ENCODE results near the gene PTPRG.

Gene PTPRG

DNA sequence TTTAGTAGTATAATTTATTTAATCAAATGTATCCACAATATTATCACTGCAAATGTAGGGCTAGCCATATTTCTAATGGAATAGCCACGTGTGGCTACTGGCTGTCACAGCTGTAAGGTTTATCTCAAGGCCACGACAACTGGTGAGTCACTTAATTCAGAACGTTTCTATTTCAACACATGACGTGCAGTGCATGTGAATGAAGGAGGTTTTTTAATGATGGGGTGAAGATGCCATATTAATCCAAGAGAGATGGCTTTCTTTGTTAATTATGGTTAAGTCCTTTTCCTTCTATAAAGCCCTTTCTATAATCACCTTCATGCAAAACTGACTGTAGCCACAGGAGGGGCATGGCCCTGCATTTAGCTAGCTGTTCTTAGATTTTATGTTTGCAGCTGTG is 600.0 kb downstream of the PTPRG start:
- Histone ChIP-seq H4K20me1 (ENCODE audit: insufficient read depth) (no peaks in the 10 kb centered on the region), H3K4me2 (no peak overlapping the region), H3K4me3 (IDR thresholded peaks at IDR 0.05; ENCODE audit: insufficient read depth, low read depth, low read length) (no peak overlapping the region), H2AFZ (ENCODE audit: low read depth) (no peak overlapping the region), H3K4me1 (ENCODE audit: low read depth, poor library complexity, severe bottlenecking) (no peaks in the 10 kb centered on the region), H3K79me2 (ENCODE audit: insufficient read depth, low read depth) (no peaks in the 10 kb centered on the region), H3K9ac (no peak overlapping the region), H3K27me3 (ENCODE audit: insufficient read depth, low read depth) (no peaks in the 10 kb centered on the region), H3K36me3 (ENCODE audit: insufficient read depth) (no peaks in the 10 kb centered on the region), H3K27ac (no peak overlapping the region)
- TF ChIP-seq, protein P1, sequence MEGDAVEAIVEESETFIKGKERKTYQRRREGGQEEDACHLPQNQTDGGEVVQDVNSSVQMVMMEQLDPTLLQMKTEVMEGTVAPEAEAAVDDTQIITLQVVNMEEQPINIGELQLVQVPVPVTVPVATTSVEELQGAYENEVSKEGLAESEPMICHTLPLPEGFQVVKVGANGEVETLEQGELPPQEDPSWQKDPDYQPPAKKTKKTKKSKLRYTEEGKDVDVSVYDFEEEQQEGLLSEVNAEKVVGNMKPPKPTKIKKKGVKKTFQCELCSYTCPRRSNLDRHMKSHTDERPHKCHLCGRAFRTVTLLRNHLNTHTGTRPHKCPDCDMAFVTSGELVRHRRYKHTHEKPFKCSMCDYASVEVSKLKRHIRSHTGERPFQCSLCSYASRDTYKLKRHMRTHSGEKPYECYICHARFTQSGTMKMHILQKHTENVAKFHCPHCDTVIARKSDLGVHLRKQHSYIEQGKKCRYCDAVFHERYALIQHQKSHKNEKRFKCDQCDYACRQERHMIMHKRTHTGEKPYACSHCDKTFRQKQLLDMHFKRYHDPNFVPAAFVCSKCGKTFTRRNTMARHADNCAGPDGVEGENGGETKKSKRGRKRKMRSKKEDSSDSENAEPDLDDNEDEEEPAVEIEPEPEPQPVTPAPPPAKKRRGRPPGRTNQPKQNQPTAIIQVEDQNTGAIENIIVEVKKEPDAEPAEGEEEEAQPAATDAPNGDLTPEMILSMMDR (conservative IDR thresholded peaks at IDR 0.05; ENCODE audit: low read depth, low read length), result no peak

GRCh38 chr3:62164196-62164595 is 602.8 kb downstream of the PTPRG start:
- no peak overlapping the region for H3K4me2 ChIP-seq
- H3K27me3 ChIP-seq (ENCODE audit: insufficient read depth, low read depth), result no peaks in the 10 kb centered on the region
- H3K4me3 ChIP-seq (IDR thresholded peaks at IDR 0.05; ENCODE audit: insufficient read depth, low read depth, low read length), result no peak overlapping the region
- H3K4me1 ChIP-seq (ENCODE audit: low read depth, poor library complexity, severe bottlenecking), result no peaks in the 10 kb centered on the region
- no peaks in the 10 kb centered on the region for H3K79me2 ChIP-seq (ENCODE audit: insufficient read depth, low read depth)
- H2AFZ ChIP-seq (ENCODE audit: low read depth), result no peak overlapping the region
- no peaks in the 10 kb centered on the region for H4K20me1 ChIP-seq (ENCODE audit: insufficient read depth)
- H3K27ac ChIP-seq, result no peak overlapping the region
- H3K9ac ChIP-seq, result no peak overlapping the region
- H3K36me3 ChIP-seq (ENCODE audit: insufficient read depth), result no peaks in the 10 kb centered on the region
- TF ChIP-seq, protein P1 (conservative IDR thresholded peaks at IDR 0.05; ENCODE audit: low read depth, low read length), result no peak

DNA sequence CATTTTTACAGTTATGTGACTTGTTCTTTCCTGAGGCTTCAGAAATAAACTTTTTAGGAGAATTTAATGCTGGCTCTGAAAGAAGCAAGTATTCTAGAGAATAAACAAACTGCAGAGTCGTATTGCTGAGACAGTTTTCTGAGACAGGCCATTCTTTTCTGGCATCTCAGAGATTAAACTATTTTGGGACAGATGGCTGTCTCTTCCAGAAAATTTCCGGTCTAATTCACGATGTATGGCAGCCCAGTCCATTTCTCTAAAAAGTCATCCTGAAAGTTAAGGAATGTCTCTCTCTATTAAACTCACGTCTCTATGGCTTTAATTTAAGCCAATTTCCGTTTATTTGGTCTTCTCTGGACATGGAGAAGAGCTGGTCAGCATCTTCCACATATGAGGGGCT is 603.4 kb downstream of the PTPRG start:
- H3K27me3 ChIP-seq (ENCODE audit: insufficient read depth, low read depth), result no peaks in the 10 kb centered on the region
- no peak overlapping the region for H2AFZ ChIP-seq (ENCODE audit: low read depth)
- H3K36me3 ChIP-seq (ENCODE audit: insufficient read depth), result no peaks in the 10 kb centered on the region
- no peak overlapping the region for H3K4me3 ChIP-seq (IDR thresholded peaks at IDR 0.05; ENCODE audit: insufficient read depth, low read depth, low read length)
- H3K4me2 ChIP-seq, result no peak overlapping the region
- no peaks in the 10 kb centered on the region for H3K79me2 ChIP-seq (ENCODE audit: insufficient read depth, low read depth)
- no peak overlapping the region for H3K27ac ChIP-seq
- TF ChIP-seq, protein P1 (conservative IDR thresholded peaks at IDR 0.05; ENCODE audit: low read depth, low read length), result no peak
- H3K9ac ChIP-seq, result no peak overlapping the region
- H3K4me1 ChIP-seq (ENCODE audit: low read depth, poor library complexity, severe bottlenecking), result no peaks in the 10 kb centered on the region
- H4K20me1 ChIP-seq (ENCODE audit: insufficient read depth), result no peaks in the 10 kb centered on the region

GRCh38 chr3:62167566-62168262 is 606.3 kb downstream of the PTPRG start:
- Histone ChIP-seq H3K79me2 (ENCODE audit: insufficient read depth, low read depth) (no peaks in the 10 kb centered on the region), H3K36me3 (ENCODE audit: insufficient read depth) (no peaks in the 10 kb centered on the region), H3K4me3 (IDR thresholded peaks at IDR 0.05; ENCODE audit: insufficient read depth, low read depth, low read length) (no peak overlapping the region), H3K27ac (no peak overlapping the region), H3K27me3 (ENCODE audit: insufficient read depth, low read depth) (no peaks in the 10 kb centered on the region), H3K9ac (no peak overlapping the region), H3K4me2 (no peak overlapping the region), H3K4me1 (ENCODE audit: low read depth, poor library complexity, severe bottlenecking) (no peaks in the 10 kb centered on the region), H4K20me1 (ENCODE audit: insufficient read depth) (no peaks in the 10 kb centered on the region), H2AFZ (ENCODE audit: low read depth) (no peak overlapping the region)
- TF ChIP-seq, protein P1 (conservative IDR thresholded peaks at IDR 0.05; ENCODE audit: low read depth, low read length), result no peak
